Measurements from ENCODE around the gene ATP6V1B1.

- TF ChIP-seq CTCF (conservative IDR thresholded peaks at IDR 0.05; ENCODE audit: low read depth in 2 of 2) (no peak), EZH2 (IDR thresholded peaks at IDR 0.05; ENCODE audit: low read depth, unreplicated experiment) (no peak), POLR2AphosphoS5 (IDR thresholded peaks at IDR 0.05; ENCODE audit: low read depth) (no peak), ZNF114 (CRISPR knock-in tag; IDR thresholded peaks at IDR 0.05) (no peak), EZH2phosphoT487 (IDR thresholded peaks at IDR 0.05; ENCODE audit: unreplicated experiment) (no peak), REST (IDR thresholded peaks at IDR 0.05; ENCODE audit: unreplicated experiment) (no peak), ETS1 (IDR thresholded peaks at IDR 0.05) (no peak), STAT1 (IDR thresholded peaks at IDR 0.05; ENCODE audit: unreplicated experiment) (no peak), JUNB (IDR thresholded peaks at IDR 0.05; ENCODE audit: unreplicated experiment) (no peak)
Observed at GRCh38 chr2:71001981-71002570, 66.4 kb downstream of the ATP6V1B1 start.
